Epithelial cell of esophagus (primary cell): ENCODE measurements around the gene LNX2.

ENCODE experiments used
- DNase-seq: peaks from one replicate; pipeline ENCODE4 v3.0.0; 2010; ENCODE audit warnings: low read depth
- H3K4me3 ChIP-seq: 2 replicates; pipeline ENCODE4 v1.5.1; 2011; ENCODE audit warnings: mild to moderate bottlenecking, low read length, control low read depth
- CTCF ChIP-seq: IDR thresholded peaks from 2 replicates; pipeline ENCODE4 v1.5.1; 2011; ENCODE audit warnings: low read depth, mild to moderate bottlenecking, low read length, control low read depth, inconsistent platforms; ENCODE audit not compliant: insufficient read depth; ENCODE audit errors: missing control alignments

The LNX2 gene

GRCh38 chr13:27601208-27601607 is 19.1 kb downstream of the LNX2 start:
- DNase-seq: no peak
- TF ChIP-seq CTCF: no peak
- H3K4me3 ChIP-seq: no peak overlapping the region

- TF ChIP-seq CTCF: no peak
- H3K4me3 ChIP-seq: no peak overlapping the region
- DNase-seq: no peak
Measured at GRCh38 chr13:27600711-27601110, 19.6 kb downstream of the LNX2 start.

- TF ChIP-seq CTCF: no peak
- peak; percentile 75 for DNase-seq
- H3K4me3 ChIP-seq: no peak overlapping the region
Measured at GRCh38 chr13:27599845-27600553, 20.3 kb downstream of the LNX2 start.

GRCh38 chr13:27599096-27599495 is 21.2 kb downstream of the LNX2 start:
- no peak overlapping the region for H3K4me3 ChIP-seq
- TF ChIP-seq CTCF: no peak
- DNase-seq: no peak

- H3K4me3 ChIP-seq: no peak overlapping the region
- TF ChIP-seq CTCF: no peak
- DNase-seq: no peak
Measured at GRCh38 chr13:27595055-27595811, 25.1 kb downstream of the LNX2 start.

- TF ChIP-seq CTCF: no peak
Measured at GRCh38 chr13:27593267-27593666, 27.1 kb downstream of the LNX2 start.

More at GRCh38 chr13:27593267-27593666, 27.1 kb downstream of the LNX2 start:
- no peak for DNase-seq
- H3K4me3 ChIP-seq: no peak overlapping the region
